Body of pancreas (tissue), 4 donors: Measurements from ENCODE around the gene NUDT19.

Experiments
- POLR2A ChIP-seq, 3 donors: fragments of 450-650 bp; IDR thresholded peaks; one replicate each; pipeline ENCODE4 v1.6.1; 2016; ENCODE audit warnings: antibody characterized with exemption in 3 of 3, mild to moderate bottlenecking in 2 of 3
- TF ChIP-seq, protein P1 (sequence below), 7 experiments: fragments of 450-650 bp in 4 of 7; fragments of 200-600 bp in 3 of 7; sonication (generic) in 3 of 7; IDR thresholded peaks; one replicate each; pipeline ENCODE4 v1.5.1; 2016 to 2019; ENCODE audit warnings: antibody characterized with exemption in 7 of 7

DNA sequence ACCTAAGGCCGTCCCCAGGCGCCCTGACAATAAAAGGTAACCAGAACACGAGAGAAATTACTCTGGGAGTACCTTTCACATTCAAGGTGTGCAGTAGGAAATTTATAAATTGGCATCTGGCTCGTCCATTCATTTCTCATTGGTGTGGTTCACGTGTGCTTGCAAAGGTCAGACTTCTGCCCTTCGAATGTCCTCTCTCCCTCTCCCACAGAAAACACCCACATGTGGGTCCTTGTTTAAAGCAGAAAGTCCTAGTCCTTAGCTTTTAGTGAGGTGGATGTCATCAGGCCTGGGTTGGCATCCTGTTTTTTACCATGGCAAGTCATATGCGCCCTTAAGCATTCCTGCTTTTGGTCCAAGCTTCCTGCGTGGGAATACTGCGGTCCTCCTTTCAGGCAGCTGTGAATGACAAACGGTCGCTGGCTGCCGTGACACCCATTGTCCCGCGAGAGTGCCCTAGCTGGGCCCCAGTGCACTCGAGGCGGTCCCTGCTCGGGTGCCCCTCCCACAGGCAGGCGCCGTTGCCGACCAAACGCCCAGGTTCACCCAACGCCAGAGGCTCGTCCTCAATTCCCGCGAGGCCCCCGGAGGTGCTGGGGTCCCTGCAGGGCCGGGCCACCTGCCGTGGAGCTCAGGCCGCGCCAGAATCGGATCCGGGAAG is at the start of gene NUDT19:
- TF ChIP-seq, protein P1, sequence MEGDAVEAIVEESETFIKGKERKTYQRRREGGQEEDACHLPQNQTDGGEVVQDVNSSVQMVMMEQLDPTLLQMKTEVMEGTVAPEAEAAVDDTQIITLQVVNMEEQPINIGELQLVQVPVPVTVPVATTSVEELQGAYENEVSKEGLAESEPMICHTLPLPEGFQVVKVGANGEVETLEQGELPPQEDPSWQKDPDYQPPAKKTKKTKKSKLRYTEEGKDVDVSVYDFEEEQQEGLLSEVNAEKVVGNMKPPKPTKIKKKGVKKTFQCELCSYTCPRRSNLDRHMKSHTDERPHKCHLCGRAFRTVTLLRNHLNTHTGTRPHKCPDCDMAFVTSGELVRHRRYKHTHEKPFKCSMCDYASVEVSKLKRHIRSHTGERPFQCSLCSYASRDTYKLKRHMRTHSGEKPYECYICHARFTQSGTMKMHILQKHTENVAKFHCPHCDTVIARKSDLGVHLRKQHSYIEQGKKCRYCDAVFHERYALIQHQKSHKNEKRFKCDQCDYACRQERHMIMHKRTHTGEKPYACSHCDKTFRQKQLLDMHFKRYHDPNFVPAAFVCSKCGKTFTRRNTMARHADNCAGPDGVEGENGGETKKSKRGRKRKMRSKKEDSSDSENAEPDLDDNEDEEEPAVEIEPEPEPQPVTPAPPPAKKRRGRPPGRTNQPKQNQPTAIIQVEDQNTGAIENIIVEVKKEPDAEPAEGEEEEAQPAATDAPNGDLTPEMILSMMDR (IDR thresholded peaks at IDR 0.05): no peak
- TF ChIP-seq POLR2A (IDR thresholded peaks at IDR 0.05): peak; percentile 70 to 84 (median 79)
